ENCODE results near the gene THOC6. TPM values are rescaled to one million over a fixed set of nuclear protein-coding genes. Genes with fewer than 3 reads are reported as not detected.

THOC6 gene
- total and polyA plus RNA-seq, 2 donors (not counting 1 experiment from before 2014, with no cell fraction given): 28.5 to 52.2 TPM

- H3K9me3 Mint-ChIP-seq (ENCODE audit: insufficient read depth): no peaks in the 10 kb centered on the region
- ATAC-seq (ENCODE audit: low read depth) (no peak), DNase-seq (no peak)
- Histone ChIP-seq H3K36me3 (replicated peaks in 1 of 2; ENCODE audit: control extremely low read depth in 1 of 2, control insufficient read depth in 1 of 2, extremely low read depth in 1 of 2, insufficient read depth in 2 of 2, low read length in 1 of 2) (no peaks in the 10 kb centered on the region), H3K4me3 (ENCODE audit: control extremely low read depth in 1 of 5, extremely low read depth in 1 of 5, insufficient read depth in 1 of 5, low read depth in 2 of 5, low read length in 4 of 5) (no peak overlapping the region), H3K4me1 (ENCODE audit: control insufficient read depth in 2 of 2, insufficient read depth in 2 of 2, low read length in 2 of 2) (peaks cover 18 to 39% of the 10 kb centered on the region in 2 donors), H4K20me1 (ENCODE audit: control insufficient read depth, insufficient read depth, low read length, poor library complexity, severe bottlenecking) (peaks cover 5% of the 10 kb centered on the region), H3K9ac (ENCODE audit: low read length) (no peak overlapping the region), H3K79me2 (ENCODE audit: control insufficient read depth, insufficient read depth, low read length) (peaks cover 6% of the 10 kb centered on the region), H3K9me3 (ENCODE audit: control extremely low read depth in 1 of 3, control insufficient read depth in 2 of 3, insufficient read depth in 1 of 3, low read length in 2 of 3) (no peaks in the 10 kb centered on the region), H3K4me2 (replicated peaks; ENCODE audit: low read depth, low read length, poor library complexity, severe bottlenecking) (no peak overlapping the region), H2AFZ (ENCODE audit: insufficient read depth, low read depth, low read length, poor library complexity, severe bottlenecking) (no peak overlapping the region), H3K27ac (ENCODE audit: low read length in 2 of 2) (no peak overlapping the region), H3K27me3 (replicated peaks in 1 of 4; ENCODE audit: control extremely low read depth in 1 of 4, control insufficient read depth in 3 of 4, insufficient read depth in 4 of 4, low read length in 3 of 4) (peaks cover 0 to 8% (median 1%) of the 10 kb centered on the region in 4 experiments)
- WGBS (ENCODE audit: insufficient coverage): 94% methylated on average over 3 of the region's 4 CpGs
- no peaks in the 10 kb centered on the region for H3K27me3 Mint-ChIP-seq
- peak overlapping the region; percentile 71 for H3K27ac Mint-ChIP-seq
- intact Hi-C loops (cut with micrococcal nuclease): loop anchor here (5.0 kb wide), 2 partner anchors 100 to 205 kb away; partner anchors contain the start of genes ELOB and FLYWCH2
- peak overlapping the region; percentile 81 for H3K4me3 Mint-ChIP-seq
- ChIA-PET POLR2A (no interaction called here), CTCF (interaction anchor here (1.5 to 1.7 kb wide), 3 partner anchors 15 to 21 kb away, joined by 3 to 7 read pairs (median 4); no protein-coding TSS in a partner anchor)
- peaks cover 21% of the 10 kb centered on the region for H3K4me1 Mint-ChIP-seq
- TF ChIP-seq CTCF (IDR thresholded peaks at IDR 0.05) (no peak), EZH2 (IDR thresholded peaks at IDR 0.05; ENCODE audit: borderline replicate concordance, insufficient read depth, low read depth, low read length, poor library complexity, severe bottlenecking) (no peak)
Measured at GRCh38 chr16:2981899-2982250, 42.0 kb upstream of the THOC6 start.

- Histone ChIP-seq H3K36me3 (replicated peaks in 1 of 2; ENCODE audit: control extremely low read depth in 1 of 2, control insufficient read depth in 1 of 2, extremely low read depth in 1 of 2, insufficient read depth in 2 of 2, low read length in 1 of 2) (no peaks in the 10 kb centered on the region), H3K9me3 (ENCODE audit: control extremely low read depth in 1 of 3, control insufficient read depth in 2 of 3, insufficient read depth in 1 of 3, low read length in 2 of 3) (no peaks in the 10 kb centered on the region), H4K20me1 (ENCODE audit: control insufficient read depth, insufficient read depth, low read length, poor library complexity, severe bottlenecking) (peaks cover 5% of the 10 kb centered on the region), H3K4me2 (replicated peaks; ENCODE audit: low read depth, low read length, poor library complexity, severe bottlenecking) (peak overlapping the region; percentile 83), H3K27me3 (replicated peaks in 1 of 4; ENCODE audit: control extremely low read depth in 1 of 4, control insufficient read depth in 3 of 4, insufficient read depth in 4 of 4, low read length in 3 of 4) (peaks cover 0 to 10% (median 1%) of the 10 kb centered on the region in 4 experiments), H2AFZ (ENCODE audit: insufficient read depth, low read depth, low read length, poor library complexity, severe bottlenecking) (no peak overlapping the region), H3K9ac (ENCODE audit: low read length) (no peak overlapping the region), H3K27ac (ENCODE audit: low read length in 2 of 2) (no peak overlapping the region), H3K4me3 (ENCODE audit: control extremely low read depth in 1 of 5, extremely low read depth in 1 of 5, insufficient read depth in 1 of 5, low read depth in 2 of 5, low read length in 4 of 5) (no peak overlapping the region), H3K4me1 (ENCODE audit: control insufficient read depth in 2 of 2, insufficient read depth in 2 of 2, low read length in 2 of 2) (peaks cover 18 to 39% of the 10 kb centered on the region in 2 donors), H3K79me2 (ENCODE audit: control insufficient read depth, insufficient read depth, low read length) (peaks cover 6% of the 10 kb centered on the region)
- intact Hi-C loops (cut with micrococcal nuclease): loop anchor here (5.0 kb wide), 2 partner anchors 100 to 205 kb away; partner anchors contain the start of genes ELOB and FLYWCH2
- ATAC-seq (ENCODE audit: low read depth): no peak
- Mint-ChIP-seq H3K4me1 (peaks cover 21% of the 10 kb centered on the region), H3K4me3 (peak overlapping the region; percentile 53), H3K27me3 (no peaks in the 10 kb centered on the region), H3K9me3 (ENCODE audit: insufficient read depth) (no peaks in the 10 kb centered on the region), H3K27ac (no peak overlapping the region)
- DNase-seq: no peak
- no peak for TF ChIP-seq CTCF (IDR thresholded peaks at IDR 0.05)
- no peak for TF ChIP-seq EZH2 (IDR thresholded peaks at IDR 0.05; ENCODE audit: borderline replicate concordance, insufficient read depth, low read depth, low read length, poor library complexity, severe bottlenecking)
- ChIA-PET CTCF (interaction anchor here (1.1 to 1.9 kb wide), 5 partner anchors 12 to 55 kb away, joined by 3 to 7 read pairs (median 4); no protein-coding TSS in a partner anchor), POLR2A (interaction anchor here (0.7 kb wide), 1 partner anchor 46 kb away, joined by 6 read pairs; no protein-coding TSS in a partner anchor)
- WGBS (ENCODE audit: insufficient coverage): 94% methylated on average over 3 of the region's 5 CpGs
Measured at GRCh38 chr16:2982402-2982801, 41.4 kb upstream of the THOC6 start.

Data from B cell (primary cell).